ENCODE results near the gene RBBP7. TPM values are rescaled to one million over a fixed set of nuclear protein-coding genes. Genes with fewer than 3 reads are reported as not detected.

RBBP7 gene
- total and polyA plus RNA-seq, 8 donors = 60.9 to 152 (median 109) TPM

DNA sequence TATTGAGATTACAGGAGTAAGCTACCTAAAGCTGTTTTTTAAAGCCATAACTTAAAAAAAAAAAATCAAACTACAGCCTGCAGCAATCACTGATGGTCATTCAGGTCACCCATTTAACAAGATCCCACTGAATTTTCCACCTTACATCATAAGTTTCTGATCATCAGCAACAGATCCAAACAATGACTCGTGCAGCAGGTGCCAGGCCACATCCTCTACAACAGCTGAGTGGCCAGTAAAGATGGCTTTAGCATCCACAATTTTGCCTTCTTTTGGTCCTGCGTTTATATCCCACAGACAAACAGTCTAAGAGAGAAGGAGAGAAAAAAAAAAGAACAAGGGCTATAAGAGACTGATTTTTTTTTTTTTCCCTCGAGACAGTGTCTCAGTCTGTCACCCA lies 16.6 kb downstream of the RBBP7 start:
- intact Hi-C loops (cut with DNase I; ENCODE audit: low total_unique reads) = no loop called here
- Histone ChIP-seq H3K9me3 (peaks cover 0 to 8% (median 0%) of the 10 kb centered on the region in 4 donors), H3K27ac (no peak overlapping the region), H3K36me3 (peaks cover 0 to 77% (median 74%) of the 10 kb centered on the region in 4 donors), H3K27me3 (peaks cover 0 to 3% (median 0%) of the 10 kb centered on the region in 3 donors), H3K4me1 (no peaks in the 10 kb centered on the region), H3K4me3 (no peak overlapping the region)
- TF ChIP-seq EP300 (IDR thresholded peaks at IDR 0.05) (no peak), POLR2AphosphoS5 (IDR thresholded peaks at IDR 0.05) (no peak), POLR2A (IDR thresholded peaks at IDR 0.05) (no peak)
- TF ChIP-seq, protein P1, sequence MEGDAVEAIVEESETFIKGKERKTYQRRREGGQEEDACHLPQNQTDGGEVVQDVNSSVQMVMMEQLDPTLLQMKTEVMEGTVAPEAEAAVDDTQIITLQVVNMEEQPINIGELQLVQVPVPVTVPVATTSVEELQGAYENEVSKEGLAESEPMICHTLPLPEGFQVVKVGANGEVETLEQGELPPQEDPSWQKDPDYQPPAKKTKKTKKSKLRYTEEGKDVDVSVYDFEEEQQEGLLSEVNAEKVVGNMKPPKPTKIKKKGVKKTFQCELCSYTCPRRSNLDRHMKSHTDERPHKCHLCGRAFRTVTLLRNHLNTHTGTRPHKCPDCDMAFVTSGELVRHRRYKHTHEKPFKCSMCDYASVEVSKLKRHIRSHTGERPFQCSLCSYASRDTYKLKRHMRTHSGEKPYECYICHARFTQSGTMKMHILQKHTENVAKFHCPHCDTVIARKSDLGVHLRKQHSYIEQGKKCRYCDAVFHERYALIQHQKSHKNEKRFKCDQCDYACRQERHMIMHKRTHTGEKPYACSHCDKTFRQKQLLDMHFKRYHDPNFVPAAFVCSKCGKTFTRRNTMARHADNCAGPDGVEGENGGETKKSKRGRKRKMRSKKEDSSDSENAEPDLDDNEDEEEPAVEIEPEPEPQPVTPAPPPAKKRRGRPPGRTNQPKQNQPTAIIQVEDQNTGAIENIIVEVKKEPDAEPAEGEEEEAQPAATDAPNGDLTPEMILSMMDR (IDR thresholded peaks at IDR 0.05) = no peak
- WGBS, 5 donors = 61 to 88% (median 75%) methylated on average over 3 of the region's 3 CpGs
- DNase-seq = no peak

- DNase-seq = no peak
- intact Hi-C loops (cut with DNase I; ENCODE audit: low total_unique reads) = no loop called here
- H3K9me3 ChIP-seq = peaks cover 0 to 8% (median 0%) of the 10 kb centered on the region in 4 donors
- no peaks in the 10 kb centered on the region for H3K4me1 ChIP-seq
- H3K4me3 ChIP-seq = no peak overlapping the region
- H3K27me3 ChIP-seq = no peaks in the 10 kb centered on the region
- peaks cover 0 to 78% (median 74%) of the 10 kb centered on the region in 4 donors for H3K36me3 ChIP-seq
- TF ChIP-seq, protein P1 (IDR thresholded peaks at IDR 0.05) = no peak
- TF ChIP-seq EP300 (IDR thresholded peaks at IDR 0.05) (no peak), POLR2AphosphoS5 (IDR thresholded peaks at IDR 0.05) (no peak), POLR2A (IDR thresholded peaks at IDR 0.05) (no peak)
- no peak overlapping the region for H3K27ac ChIP-seq
- 85 to 90% (median 90%) methylated on average over 11 to 12 of the region's 12 CpGs for WGBS, 5 donors
These were observed 17.5 kb downstream of the RBBP7 start for GRCh38 chrX:16852617-16853179.

- no peak for DNase-seq
- H3K36me3 ChIP-seq = peaks cover 0 to 78% (median 74%) of the 10 kb centered on the region in 4 donors
- WGBS, 5 donors = 88 to 98% (median 92%) methylated on average over 3 of the region's 3 CpGs
- H3K27me3 ChIP-seq = no peaks in the 10 kb centered on the region
- TF ChIP-seq EP300 (IDR thresholded peaks at IDR 0.05) (no peak), POLR2AphosphoS5 (IDR thresholded peaks at IDR 0.05) (no peak), POLR2A (IDR thresholded peaks at IDR 0.05) (no peak)
- TF ChIP-seq, protein P1 (IDR thresholded peaks at IDR 0.05) = no peak
- H3K4me3 ChIP-seq = no peak overlapping the region
- no peaks in the 10 kb centered on the region for H3K4me1 ChIP-seq
- intact Hi-C loops (cut with DNase I; ENCODE audit: low total_unique reads) = no loop called here
- H3K27ac ChIP-seq = peak overlapping the region in 1 of 5 donors; percentile 4
- peaks cover 0 to 3% (median 0%) of the 10 kb centered on the region in 4 donors for H3K9me3 ChIP-seq
These were observed 18.3 kb downstream of the RBBP7 start for GRCh38 chrX:16851827-16852226.

- DNase-seq = no peak
- WGBS, 5 donors = 58 to 76% (median 69%) methylated on average over 1 of the region's 1 CpG
- Histone ChIP-seq H3K9me3 (no peaks in the 10 kb centered on the region), H3K4me3 (no peak overlapping the region), H3K4me1 (no peaks in the 10 kb centered on the region), H3K36me3 (peaks cover 0 to 78% (median 74%) of the 10 kb centered on the region in 4 donors), H3K27ac (no peak overlapping the region), H3K27me3 (no peaks in the 10 kb centered on the region)
- TF ChIP-seq POLR2A (IDR thresholded peaks at IDR 0.05) (no peak), EP300 (IDR thresholded peaks at IDR 0.05) (no peak), POLR2AphosphoS5 (IDR thresholded peaks at IDR 0.05) (no peak)
- TF ChIP-seq, protein P1 (IDR thresholded peaks at IDR 0.05) = no peak
- intact Hi-C loops (cut with DNase I; ENCODE audit: low total_unique reads) = no loop called here
These were observed 18.7 kb downstream of the RBBP7 start for GRCh38 chrX:16851421-16851820.

Data from stomach (tissue), 9 donors.